NCI-H82 treated with DMSO at 0.1 percent for 48 hours (cell line): ENCODE measurements around the gene SART1.

Experiments
- DNase-seq: peaks from one replicate; lab custom pipeline; 2025; ENCODE audit not compliant: unreplicated experiment; lab: John Stamatoyannopoulos, UW

The SART1 gene

DNA sequence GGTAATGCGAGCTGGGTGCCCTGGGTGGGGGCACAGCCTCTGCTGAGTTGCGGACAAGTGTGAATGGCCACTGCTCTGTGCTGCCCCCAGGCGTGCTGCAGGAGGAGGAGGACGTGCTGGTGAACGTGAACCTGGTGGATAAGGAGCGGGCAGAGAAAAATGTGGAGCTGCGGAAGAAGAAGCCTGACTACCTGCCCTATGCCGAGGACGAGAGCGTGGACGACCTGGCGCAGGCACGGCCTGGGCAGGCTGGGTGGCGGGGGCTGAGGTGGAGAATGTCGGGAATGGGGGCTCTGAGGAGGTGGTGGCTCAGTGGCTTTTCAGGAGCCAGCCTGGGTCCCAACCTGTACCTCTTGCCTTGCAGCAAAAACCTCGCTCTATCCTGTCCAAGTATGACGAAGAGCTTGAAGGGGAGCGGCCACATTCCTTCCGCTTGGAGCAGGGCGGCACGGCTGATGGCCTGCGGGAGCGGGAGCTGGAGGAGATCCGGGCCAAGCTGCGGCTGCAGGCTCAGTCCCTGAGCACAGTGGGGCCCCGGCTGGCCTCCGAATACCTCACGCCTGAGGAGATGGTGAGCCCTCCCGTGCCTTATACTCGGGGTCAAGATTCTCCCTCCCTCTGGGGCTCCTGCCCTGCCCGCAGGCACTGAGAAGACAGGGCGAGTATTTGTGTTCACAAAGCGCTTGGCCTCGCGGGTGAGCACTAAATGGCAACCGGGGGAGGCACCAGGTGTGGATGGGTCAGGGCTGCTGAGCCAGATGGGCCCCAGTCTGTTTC is 4.6 kb downstream of the SART1 start:
- no peak for DNase-seq

DNA sequence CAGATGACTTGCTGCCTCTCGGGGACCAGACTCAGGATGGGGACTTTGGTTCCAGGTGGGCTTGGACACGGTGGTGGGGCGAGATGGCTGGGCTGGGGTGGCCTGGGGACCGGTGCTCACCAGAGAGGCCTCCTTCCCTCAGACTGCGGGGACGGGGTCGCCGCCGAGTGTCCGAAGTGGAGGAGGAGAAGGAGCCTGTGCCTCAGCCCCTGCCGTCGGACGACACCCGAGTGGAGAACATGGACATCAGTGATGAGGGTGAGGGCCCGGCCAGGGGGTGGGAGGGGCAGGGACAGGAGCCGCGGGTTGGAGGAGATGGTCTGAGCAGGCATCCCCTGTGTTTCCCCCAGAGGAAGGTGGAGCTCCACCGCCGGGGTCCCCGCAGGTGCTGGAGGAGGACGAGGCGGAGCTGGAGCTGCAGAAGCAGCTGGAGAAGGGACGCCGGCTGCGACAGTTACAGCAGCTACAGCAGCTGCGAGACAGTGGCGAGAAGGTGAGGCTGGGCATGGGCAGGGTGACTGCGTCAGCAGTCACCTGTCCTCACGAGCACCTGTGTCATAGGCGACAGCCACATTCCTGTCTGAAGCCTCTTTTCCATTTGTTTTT is 5.9 kb downstream of the SART1 start:
- DNase-seq = no peak

- no peak for DNase-seq
These were observed 7.3 kb downstream of the SART1 start for GRCh38 chr11:65968600-65969482.

DNA sequence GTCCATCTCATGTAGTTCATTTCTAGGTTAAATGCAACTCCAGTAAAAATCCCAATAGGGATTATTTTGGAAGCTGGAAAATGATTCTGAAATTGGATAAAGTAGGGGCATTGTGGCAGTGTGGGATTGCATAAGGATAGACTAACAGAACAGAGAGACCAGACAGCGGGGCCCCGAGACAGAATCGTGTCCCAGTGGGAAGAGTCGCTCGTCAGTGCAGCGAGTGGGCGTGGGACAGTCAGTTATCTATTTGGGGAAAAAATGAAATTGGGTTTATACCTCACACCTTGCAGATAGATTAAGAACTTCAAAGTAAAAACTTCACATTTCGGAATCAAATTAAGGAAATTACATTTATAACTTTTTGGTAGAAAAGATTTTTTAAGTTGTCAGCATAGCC is 10.6 kb downstream of the SART1 start:
- DNase-seq = no peak

GRCh38 chr11:65973439-65974110 is 12.0 kb downstream of the SART1 start:
- DNase-seq = no peak

DNA sequence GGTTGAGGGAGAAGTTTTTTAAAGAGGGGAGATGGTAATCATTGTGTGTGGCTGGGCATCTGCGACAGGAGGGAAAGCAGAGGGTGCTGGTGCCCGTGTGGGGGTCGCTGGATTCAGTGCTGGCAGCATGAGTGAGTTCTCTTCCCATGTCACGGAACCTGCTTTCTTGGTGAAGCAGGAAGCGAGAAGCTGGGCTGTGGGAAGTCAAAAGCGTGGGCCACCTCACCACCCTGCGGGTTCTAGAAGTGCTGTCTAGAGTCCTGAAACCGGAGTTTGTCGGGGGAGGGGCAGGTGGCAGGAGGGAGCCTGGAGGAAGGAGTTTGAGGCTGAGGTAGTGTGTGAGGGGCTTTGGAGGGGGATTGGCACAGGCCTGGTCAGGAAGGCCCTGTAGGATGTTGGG is 14.2 kb downstream of the SART1 start:
- DNase-seq = no peak

- DNase-seq = no peak
These were observed 15.0 kb downstream of the SART1 start for GRCh38 chr11:65976216-65977176.

GRCh38 chr11:65977621-65978390 is 16.3 kb downstream of the SART1 start:
- DNase-seq = no peak

GRCh38 chr11:65978391-65979238 is 17.1 kb downstream of the SART1 start:
- DNase-seq = no peak

DNA sequence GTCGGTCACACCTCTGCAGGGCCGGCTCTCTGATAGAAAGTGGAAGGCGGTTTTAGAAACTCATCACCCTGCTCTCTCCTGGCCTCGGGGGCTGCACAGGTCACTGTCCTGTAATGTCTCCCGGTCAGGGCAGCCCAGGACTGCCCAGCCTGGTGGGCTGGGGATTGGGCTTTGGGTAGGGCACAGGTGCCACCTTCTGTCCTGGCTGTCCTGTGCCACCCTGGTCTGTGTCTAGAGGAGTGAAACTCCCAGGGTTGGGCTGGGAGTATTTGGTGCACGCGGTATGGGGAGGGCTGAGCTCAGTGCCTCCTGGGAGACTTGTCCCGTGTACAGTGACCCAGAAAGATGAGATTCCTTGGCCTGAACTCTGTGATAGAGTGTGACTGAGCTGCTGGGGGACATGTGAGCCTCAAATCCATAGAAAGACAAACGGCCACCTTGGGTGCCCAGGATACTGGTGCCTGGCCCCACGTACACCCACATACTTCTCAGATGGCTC is 17.8 kb downstream of the SART1 start:
- no peak for DNase-seq

- no peak for DNase-seq
These were observed 19.7 kb downstream of the SART1 start for GRCh38 chr11:65981101-65981740.

GRCh38 chr11:65981972-65982823 is 20.7 kb downstream of the SART1 start:
- no peak for DNase-seq

DNA sequence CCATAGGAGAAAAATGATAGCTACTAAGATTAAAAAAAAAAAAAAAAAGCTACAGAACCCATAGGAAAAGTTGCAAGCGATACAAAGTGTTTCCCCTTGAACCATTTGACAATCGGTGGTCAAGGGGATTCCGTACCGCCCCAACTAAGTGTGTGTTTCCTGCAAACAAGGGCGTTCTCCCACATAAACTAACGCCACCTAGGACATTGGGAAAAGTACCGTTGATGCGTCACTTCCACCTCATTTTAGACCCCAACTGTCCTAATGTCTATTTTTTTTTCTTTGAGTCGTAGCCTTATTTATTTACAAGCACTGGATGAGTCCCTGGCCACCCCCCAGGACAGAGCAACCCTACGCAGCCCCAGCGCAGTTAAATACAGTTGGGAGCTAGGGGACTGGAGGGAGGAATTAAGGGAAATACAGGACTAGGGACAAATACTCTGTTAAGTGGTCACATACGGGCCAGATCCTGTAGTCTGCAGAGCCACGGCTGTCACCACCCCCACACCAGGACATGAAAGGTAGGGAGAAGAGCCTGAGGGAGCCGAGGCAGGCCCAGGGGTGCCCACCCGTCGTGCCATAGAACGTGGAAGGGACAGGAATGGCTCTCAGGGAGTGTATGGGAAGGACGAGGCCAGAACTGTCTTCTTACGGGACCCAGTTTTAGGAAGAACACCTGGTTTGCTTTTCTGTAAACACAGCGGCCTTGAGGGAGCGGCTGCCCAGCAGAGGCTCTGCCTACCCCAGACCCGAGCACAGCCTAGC is 21.5 kb downstream of the SART1 start:
- no peak for DNase-seq

- DNase-seq = no peak
These were observed 22.1 kb downstream of the SART1 start for GRCh38 chr11:65983589-65983987.

GRCh38 chr11:65987336-65987735 is 25.8 kb downstream of the SART1 start:
- no peak for DNase-seq
